ENCODE results near the gene DYNLRB1.
"Not testable (repeated sequence)": the region's sequence is repeated elsewhere in the genome, so short reads cannot be mapped to it uniquely, and the experiment has no call there.

Gene DYNLRB1

DNA sequence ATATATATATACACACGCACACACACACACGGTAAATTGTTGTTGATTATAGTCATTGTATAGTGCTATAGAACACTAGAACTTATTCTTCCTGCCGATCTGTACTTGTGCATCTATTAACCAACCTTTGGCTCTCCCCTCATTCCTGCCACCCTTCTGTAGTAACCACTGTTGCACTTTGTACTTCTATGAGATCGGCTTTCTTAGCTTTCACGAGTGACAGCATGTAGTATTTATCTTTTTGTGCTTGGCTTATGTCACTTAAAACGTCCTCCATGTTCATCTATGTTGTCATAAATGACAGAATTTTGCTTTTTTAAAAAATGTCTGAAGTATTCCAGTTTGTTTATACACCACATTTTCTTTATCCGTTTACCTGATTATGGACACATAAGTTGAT is 20.9 kb upstream of the DYNLRB1 start:
- ChIA-PET POLR2A (no interaction called here), CTCF (interaction anchor here (1.1 to 4.8 kb wide), 3 partner anchors 18 to 183 kb away, joined by 3 to 14 read pairs (median 3); partner anchors contain the start of gene DYNLRB1)
- no peak for DNase-seq (ENCODE audit: extremely low spot score)
- TF ChIP-seq, protein P1, sequence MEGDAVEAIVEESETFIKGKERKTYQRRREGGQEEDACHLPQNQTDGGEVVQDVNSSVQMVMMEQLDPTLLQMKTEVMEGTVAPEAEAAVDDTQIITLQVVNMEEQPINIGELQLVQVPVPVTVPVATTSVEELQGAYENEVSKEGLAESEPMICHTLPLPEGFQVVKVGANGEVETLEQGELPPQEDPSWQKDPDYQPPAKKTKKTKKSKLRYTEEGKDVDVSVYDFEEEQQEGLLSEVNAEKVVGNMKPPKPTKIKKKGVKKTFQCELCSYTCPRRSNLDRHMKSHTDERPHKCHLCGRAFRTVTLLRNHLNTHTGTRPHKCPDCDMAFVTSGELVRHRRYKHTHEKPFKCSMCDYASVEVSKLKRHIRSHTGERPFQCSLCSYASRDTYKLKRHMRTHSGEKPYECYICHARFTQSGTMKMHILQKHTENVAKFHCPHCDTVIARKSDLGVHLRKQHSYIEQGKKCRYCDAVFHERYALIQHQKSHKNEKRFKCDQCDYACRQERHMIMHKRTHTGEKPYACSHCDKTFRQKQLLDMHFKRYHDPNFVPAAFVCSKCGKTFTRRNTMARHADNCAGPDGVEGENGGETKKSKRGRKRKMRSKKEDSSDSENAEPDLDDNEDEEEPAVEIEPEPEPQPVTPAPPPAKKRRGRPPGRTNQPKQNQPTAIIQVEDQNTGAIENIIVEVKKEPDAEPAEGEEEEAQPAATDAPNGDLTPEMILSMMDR (IDR thresholded peaks at IDR 0.05; ENCODE audit: control extremely low read depth, extremely low read depth, low read depth, missing control alignments) = no peak

DNA sequence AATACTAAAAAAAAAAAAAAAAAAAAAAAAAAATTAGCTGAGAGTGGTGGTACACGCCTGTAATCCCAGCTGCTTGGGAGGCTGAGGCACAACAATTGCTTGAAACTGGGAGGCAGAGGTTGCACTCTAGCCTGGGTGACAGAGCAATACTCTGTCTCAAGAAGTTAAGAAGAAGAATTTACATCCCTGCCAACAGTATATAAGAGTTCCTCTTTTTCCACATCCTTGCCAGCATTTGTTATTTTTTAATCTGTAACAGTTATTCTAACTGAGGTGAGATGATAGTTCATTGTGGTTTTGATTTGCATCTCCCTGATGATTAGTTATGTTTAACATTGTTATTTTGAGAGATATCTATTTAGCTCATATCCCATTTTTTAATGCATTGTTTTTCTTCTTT is 20.3 kb upstream of the DYNLRB1 start:
- no peak for DNase-seq (ENCODE audit: extremely low spot score)
- TF ChIP-seq, protein P1 (IDR thresholded peaks at IDR 0.05; ENCODE audit: control extremely low read depth, extremely low read depth, low read depth, missing control alignments) = no peak
- CTCF ChIA-PET = interaction anchor here (1.1 to 4.8 kb wide), 3 partner anchors 19 to 183 kb away, joined by 3 to 14 read pairs (median 3); partner anchors contain the start of gene DYNLRB1
- POLR2A ChIA-PET = no interaction called here

DNA sequence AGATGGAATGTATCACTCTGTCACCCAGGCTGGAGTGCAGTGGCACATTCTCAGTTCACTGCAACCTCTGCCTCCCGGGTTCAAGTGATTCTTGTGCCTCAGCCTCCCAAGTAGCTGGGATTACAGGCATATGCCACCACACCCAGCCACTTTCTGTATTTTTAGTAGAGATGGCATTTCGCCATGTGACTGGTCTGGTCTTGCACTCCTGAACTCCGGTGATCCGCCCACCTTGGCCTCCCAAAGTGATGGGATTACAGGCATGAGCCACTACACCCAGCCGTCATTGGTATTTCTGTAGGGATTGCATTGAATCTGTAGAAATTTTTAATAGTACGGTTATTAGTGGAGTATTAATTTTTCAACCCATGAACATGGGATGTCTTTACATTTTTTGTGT is 18.6 kb upstream of the DYNLRB1 start:
- CTCF ChIA-PET = interaction anchor here (1.1 to 4.8 kb wide), 2 partner anchors 20 to 185 kb away, joined by 5 to 14 read pairs; no protein-coding TSS in a partner anchor
- POLR2A ChIA-PET; DNase-seq (ENCODE audit: extremely low spot score): not testable (repeated sequence)

DNA sequence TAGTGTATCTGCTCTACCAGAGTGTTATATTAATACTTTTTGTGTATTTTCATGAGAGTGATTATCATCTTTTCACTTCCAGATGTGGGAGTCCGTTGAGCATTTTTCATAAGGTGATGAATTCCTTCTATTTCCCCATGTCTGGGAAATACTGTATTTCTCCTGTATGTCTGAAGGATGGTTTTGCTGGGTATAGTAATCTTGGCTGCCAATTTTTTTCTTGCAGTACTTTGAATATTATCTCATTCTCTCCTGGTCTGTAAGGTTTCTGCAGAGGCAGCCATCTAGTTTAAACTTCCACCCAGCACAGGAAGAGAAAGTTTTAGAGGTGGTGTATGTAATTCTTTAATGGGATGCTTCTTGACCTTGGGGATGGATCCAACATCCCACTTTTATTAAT is 15.4 kb upstream of the DYNLRB1 start:
- ChIA-PET CTCF (interaction anchor here (1.0 kb wide), 1 partner anchor 188 kb away, joined by 3 read pairs; no protein-coding TSS in a partner anchor), POLR2A (no interaction called here)
- TF ChIP-seq, protein P1 (IDR thresholded peaks at IDR 0.05; ENCODE audit: control extremely low read depth, extremely low read depth, low read depth, missing control alignments) = no peak
- DNase-seq (ENCODE audit: extremely low spot score) = no peak

DNA sequence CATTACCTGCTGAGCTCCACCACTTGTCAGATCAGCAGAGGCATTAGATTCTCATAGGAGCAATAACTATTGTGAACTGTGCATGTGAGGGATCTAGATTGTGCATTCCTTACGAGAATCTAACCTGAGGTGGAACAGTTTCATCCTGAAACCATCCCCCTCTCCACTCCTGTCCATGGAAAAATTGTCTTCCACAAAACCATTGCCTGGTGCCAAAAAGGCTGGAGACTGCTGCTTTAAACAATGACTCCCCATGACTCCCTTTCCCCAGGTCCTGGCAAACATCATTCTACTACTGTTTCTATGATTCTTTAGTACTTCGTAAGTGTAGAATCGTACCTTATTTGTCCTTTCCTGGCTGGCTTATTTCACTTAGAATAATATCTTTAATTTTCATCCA is 9.7 kb upstream of the DYNLRB1 start:
- ChIA-PET POLR2A (no interaction called here), CTCF (interaction anchor here (1.0 to 1.4 kb wide), 2 partner anchors 32 to 194 kb away, joined by 3 to 4 read pairs; no protein-coding TSS in a partner anchor)
- TF ChIP-seq, protein P1 (IDR thresholded peaks at IDR 0.05; ENCODE audit: control extremely low read depth, extremely low read depth, low read depth, missing control alignments) = no peak
- DNase-seq (ENCODE audit: extremely low spot score) = no peak

DNA sequence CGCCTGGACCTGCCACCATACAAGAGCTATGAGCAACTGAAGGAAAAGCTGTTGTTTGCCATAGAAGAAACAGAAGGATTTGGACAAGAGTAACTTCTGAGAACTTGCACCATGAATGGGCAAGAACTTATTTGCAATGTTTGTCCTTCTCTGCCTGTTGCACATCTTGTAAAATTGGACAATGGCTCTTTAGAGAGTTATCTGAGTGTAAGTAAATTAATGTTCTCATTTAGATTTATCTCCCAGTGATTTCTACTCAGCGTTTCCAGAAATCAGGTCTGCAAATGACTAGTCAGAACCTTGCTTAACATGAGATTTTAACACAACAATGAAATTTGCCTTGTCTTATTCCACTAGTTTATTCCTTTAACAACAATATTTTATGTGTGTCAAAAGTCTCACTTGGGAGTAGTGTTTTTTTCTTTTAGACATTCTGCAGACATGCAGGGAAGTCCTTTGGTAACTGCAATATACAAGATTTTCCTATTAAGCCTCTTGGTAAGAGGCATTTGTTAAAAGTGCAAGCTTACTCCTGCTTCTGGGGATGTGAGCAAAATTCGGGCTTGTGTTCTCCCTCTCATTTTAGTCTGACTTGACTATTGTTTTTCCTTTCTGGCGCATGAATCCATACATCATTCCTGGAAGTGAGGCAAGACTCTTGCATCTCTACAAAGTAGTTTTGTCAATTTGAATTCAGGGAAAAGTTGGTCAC is 8.4 kb upstream of the DYNLRB1 start:
- DNase-seq (ENCODE audit: extremely low spot score) = no peak
- CTCF ChIA-PET = no interaction called here
- POLR2A ChIA-PET = no interaction called here
- TF ChIP-seq, protein P1 (IDR thresholded peaks at IDR 0.05; ENCODE audit: control extremely low read depth, extremely low read depth, low read depth, missing control alignments) = no peak

DNA sequence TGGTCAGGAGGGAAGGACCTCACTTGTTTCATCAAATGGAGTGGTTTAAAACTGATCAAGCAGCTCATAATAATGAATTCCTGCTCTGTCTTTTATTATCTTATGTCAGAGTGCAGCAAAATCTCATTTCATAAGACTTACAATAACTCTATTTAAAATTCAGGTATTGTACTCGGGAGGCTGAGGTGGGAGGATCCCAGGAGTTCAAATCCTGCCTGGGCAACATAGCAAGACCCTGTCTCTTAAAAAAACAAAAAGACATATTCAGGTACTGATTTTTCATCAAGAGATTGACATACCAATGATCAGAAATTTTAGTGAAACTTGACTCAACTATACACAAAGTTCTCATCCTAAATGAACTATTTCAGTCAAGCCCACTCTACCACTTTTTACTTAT is 5.6 kb upstream of the DYNLRB1 start:
- ChIA-PET CTCF (interaction anchor here (1.0 kb wide), 1 partner anchor 12 kb away, joined by 4 read pairs; no protein-coding TSS in a partner anchor), POLR2A (no interaction called here)
- DNase-seq (ENCODE audit: extremely low spot score) = no peak
- TF ChIP-seq, protein P1 (IDR thresholded peaks at IDR 0.05; ENCODE audit: control extremely low read depth, extremely low read depth, low read depth, missing control alignments) = no peak
